Measurements from ENCODE around the gene NAA25. TPM values are rescaled to one million over a fixed set of nuclear protein-coding genes. Genes with fewer than 3 reads are reported as not detected.

Gene NAA25
- total and polyA plus RNA-seq, 9 of the 15 experiments (the other 6 are each of a cell fraction or from before 2014, with no cell fraction given) = 26.6 to 59.6 (median 48.9) TPM

DNA sequence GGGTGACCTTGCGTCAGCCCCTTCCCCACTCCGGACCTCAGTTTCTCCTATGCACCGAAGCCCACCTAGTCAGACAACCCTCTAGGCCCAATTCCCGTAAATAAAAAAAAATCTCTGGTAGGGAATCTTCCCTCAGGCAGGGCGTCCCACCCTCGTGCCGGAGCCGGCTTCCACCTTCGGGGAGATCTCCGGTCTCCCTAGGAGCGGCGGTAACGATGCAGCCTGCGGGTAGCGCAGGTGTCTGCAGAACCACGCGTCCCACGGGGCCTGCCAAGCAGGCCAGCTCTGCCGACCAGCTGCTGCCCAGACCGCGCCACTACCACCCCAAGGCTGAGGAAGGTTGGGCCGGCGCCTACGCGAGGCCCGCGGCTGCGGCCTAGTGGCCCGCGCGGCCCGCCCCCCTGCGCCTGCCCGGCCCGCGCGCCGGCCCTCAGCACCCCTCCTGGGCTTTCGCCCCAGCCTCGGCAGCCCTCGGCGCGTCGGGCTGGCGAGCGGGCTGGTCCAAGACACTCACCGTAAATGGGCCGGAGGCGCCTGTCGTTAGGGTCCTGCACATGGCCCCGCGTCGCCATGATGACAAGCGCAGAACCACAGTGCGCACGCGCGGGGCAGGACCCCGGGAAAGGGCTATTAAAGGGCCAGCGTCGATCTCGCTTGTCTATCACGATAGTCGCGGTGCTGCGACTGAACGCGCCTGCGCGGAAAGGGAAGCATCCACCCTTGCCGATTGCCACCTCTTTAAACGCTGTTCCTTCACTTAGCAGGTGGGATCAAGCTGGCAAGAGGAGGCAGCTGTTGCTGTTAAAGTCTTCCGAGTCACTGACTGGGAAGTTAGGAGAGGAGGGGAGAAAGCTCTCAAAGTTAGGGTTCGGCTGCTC is at the start of gene NAA25 (continued):
- TF ChIP-seq NR2C1 (IDR thresholded peaks at IDR 0.05) = no peak
- no peak for TF ChIP-seq NR2C1 (tag; IDR thresholded peaks at IDR 0.05)
- TF ChIP-seq TAF7 (tag; IDR thresholded peaks at IDR 0.05) = no peak
- no peak for TF ChIP-seq ZNF217 (CRISPR knock-in tag; IDR thresholded peaks at IDR 0.05)
- no peak; the same call in 1 of the 2 replicates for TF ChIP-seq PML (IDR thresholded peaks at IDR 0.05; ENCODE audit: low read length)
- TF ChIP-seq CC2D1A (IDR thresholded peaks at IDR 0.05) = no peak
- TF ChIP-seq PHF20 (IDR thresholded peaks at IDR 0.05; ENCODE audit: partially characterized antibody) = no peak
- TF ChIP-seq POLR3A (IDR thresholded peaks at IDR 0.05; ENCODE audit: borderline replicate concordance, extremely low read depth, insufficient read depth, insufficient read length) = no peak
- TF ChIP-seq GATA2 (CRISPR knock-in tag; IDR thresholded peaks at IDR 0.05) = no peak
- TF ChIP-seq PHTF2 (CRISPR knock-in tag; IDR thresholded peaks at IDR 0.05) = no peak
- no peak for TF ChIP-seq SMARCE1 (IDR thresholded peaks at IDR 0.05)
- TF ChIP-seq, protein P1, sequence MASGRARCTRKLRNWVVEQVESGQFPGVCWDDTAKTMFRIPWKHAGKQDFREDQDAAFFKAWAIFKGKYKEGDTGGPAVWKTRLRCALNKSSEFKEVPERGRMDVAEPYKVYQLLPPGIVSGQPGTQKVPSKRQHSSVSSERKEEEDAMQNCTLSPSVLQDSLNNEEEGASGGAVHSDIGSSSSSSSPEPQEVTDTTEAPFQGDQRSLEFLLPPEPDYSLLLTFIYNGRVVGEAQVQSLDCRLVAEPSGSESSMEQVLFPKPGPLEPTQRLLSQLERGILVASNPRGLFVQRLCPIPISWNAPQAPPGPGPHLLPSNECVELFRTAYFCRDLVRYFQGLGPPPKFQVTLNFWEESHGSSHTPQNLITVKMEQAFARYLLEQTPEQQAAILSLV (tag; IDR thresholded peaks at IDR 0.05) = no peak
- no peak for TF ChIP-seq ZNF3 (CRISPR knock-in tag; IDR thresholded peaks at IDR 0.05)
- TF ChIP-seq, protein P2, sequence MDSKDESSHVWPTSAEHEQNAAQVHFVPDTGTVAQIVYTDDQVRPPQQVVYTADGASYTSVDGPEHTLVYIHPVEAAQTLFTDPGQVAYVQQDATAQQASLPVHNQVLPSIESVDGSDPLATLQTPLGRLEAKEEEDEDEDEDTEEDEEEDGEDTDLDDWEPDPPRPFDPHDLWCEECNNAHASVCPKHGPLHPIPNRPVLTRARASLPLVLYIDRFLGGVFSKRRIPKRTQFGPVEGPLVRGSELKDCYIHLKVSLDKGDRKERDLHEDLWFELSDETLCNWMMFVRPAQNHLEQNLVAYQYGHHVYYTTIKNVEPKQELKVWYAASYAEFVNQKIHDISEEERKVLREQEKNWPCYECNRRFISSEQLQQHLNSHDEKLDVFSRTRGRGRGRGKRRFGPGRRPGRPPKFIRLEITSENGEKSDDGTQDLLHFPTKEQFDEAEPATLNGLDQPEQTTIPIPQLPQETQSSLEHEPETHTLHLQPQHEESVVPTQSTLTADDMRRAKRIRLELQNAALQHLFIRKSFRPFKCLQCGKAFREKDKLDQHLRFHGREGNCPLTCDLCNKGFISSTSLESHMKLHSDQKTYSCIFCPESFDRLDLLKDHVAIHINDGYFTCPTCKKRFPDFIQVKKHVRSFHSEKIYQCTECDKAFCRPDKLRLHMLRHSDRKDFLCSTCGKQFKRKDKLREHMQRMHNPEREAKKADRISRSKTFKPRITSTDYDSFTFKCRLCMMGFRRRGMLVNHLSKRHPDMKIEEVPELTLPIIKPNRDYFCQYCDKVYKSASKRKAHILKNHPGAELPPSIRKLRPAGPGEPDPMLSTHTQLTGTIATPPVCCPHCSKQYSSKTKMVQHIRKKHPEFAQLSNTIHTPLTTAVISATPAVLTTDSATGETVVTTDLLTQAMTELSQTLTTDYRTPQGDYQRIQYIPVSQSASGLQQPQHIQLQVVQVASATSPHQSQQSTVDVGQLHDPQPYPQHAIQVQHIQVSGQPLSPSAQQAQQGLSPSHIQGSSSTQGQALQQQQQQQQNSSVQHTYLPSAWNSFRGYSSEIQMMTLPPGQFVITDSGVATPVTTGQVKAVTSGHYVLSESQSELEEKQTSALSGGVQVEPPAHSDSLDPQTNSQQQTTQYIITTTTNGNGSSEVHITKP (IDR thresholded peaks at IDR 0.05; ENCODE audit: partially characterized antibody) = no peak
- TF ChIP-seq RFX7 (CRISPR knock-in tag; IDR thresholded peaks at IDR 0.05) = no peak
- TF ChIP-seq, protein P3, sequence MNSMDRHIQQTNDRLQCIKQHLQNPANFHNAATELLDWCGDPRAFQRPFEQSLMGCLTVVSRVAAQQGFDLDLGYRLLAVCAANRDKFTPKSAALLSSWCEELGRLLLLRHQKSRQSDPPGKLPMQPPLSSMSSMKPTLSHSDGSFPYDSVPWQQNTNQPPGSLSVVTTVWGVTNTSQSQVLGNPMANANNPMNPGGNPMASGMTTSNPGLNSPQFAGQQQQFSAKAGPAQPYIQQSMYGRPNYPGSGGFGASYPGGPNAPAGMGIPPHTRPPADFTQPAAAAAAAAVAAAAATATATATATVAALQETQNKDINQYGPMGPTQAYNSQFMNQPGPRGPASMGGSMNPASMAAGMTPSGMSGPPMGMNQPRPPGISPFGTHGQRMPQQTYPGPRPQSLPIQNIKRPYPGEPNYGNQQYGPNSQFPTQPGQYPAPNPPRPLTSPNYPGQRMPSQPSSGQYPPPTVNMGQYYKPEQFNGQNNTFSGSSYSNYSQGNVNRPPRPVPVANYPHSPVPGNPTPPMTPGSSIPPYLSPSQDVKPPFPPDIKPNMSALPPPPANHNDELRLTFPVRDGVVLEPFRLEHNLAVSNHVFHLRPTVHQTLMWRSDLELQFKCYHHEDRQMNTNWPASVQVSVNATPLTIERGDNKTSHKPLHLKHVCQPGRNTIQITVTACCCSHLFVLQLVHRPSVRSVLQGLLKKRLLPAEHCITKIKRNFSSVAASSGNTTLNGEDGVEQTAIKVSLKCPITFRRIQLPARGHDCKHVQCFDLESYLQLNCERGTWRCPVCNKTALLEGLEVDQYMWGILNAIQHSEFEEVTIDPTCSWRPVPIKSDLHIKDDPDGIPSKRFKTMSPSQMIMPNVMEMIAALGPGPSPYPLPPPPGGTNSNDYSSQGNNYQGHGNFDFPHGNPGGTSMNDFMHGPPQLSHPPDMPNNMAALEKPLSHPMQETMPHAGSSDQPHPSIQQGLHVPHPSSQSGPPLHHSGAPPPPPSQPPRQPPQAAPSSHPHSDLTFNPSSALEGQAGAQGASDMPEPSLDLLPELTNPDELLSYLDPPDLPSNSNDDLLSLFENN (IDR thresholded peaks at IDR 0.05; ENCODE audit: low read depth in 2 of 2, low read length in 2 of 2) = no peak
- TF ChIP-seq, protein P4, sequence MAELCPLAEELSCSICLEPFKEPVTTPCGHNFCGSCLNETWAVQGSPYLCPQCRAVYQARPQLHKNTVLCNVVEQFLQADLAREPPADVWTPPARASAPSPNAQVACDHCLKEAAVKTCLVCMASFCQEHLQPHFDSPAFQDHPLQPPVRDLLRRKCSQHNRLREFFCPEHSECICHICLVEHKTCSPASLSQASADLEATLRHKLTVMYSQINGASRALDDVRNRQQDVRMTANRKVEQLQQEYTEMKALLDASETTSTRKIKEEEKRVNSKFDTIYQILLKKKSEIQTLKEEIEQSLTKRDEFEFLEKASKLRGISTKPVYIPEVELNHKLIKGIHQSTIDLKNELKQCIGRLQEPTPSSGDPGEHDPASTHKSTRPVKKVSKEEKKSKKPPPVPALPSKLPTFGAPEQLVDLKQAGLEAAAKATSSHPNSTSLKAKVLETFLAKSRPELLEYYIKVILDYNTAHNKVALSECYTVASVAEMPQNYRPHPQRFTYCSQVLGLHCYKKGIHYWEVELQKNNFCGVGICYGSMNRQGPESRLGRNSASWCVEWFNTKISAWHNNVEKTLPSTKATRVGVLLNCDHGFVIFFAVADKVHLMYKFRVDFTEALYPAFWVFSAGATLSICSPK (IDR thresholded peaks at IDR 0.05; ENCODE audit: borderline replicate concordance) = no peak
- TF ChIP-seq RBM15 (IDR thresholded peaks at IDR 0.05; ENCODE audit: insufficient read depth, low read length) = no peak
- no peak for TF ChIP-seq ZNF699 (CRISPR knock-in tag; IDR thresholded peaks at IDR 0.05; ENCODE audit: insufficient replicate concordance)
